ENCODE measurements around the gene DAZAP1.
A peak's percentile ranks its signal among the peaks of the same experiment; 100 is the strongest.

DAZAP1 gene

GRCh38 chr19:1377176-1377964, 30.0 kb upstream of the DAZAP1 start:
- FAIRE-seq = no peak

- no peak for FAIRE-seq
Measured at GRCh38 chr19:1377965-1378785, 29.2 kb upstream of the DAZAP1 start.

GRCh38 chr19:1379126-1379905, 28.1 kb upstream of the DAZAP1 start:
- FAIRE-seq = no peak

GRCh38 chr19:1379961-1380489, 27.4 kb upstream of the DAZAP1 start:
- no peak for FAIRE-seq

GRCh38 chr19:1382250-1382649, 25.1 kb upstream of the DAZAP1 start:
- no peak for FAIRE-seq

- FAIRE-seq = no peak
Measured at GRCh38 chr19:1383017-1383311, 24.4 kb upstream of the DAZAP1 start.

GRCh38 chr19:1383312-1384084, 23.9 kb upstream of the DAZAP1 start, which contains the start of gene NDUFS7:
TSS of gene NDUFS7 (plus strand) at chr19:1383907. CDS start at chr19:1383927, 20 bp downstream.
- peak; percentile 83 for FAIRE-seq

GRCh38 chr19:1384085-1384462, 23.3 kb upstream of the DAZAP1 start:
- no peak for FAIRE-seq

- no peak for FAIRE-seq
Measured at GRCh38 chr19:1384478-1385110, 22.8 kb upstream of the DAZAP1 start.

- no peak for FAIRE-seq
Measured at GRCh38 chr19:1385816-1386215, 21.6 kb upstream of the DAZAP1 start.

- FAIRE-seq = no peak
Measured at GRCh38 chr19:1386945-1387683, 20.3 kb upstream of the DAZAP1 start.

- no peak for FAIRE-seq
Measured at GRCh38 chr19:1387684-1388636, 19.4 kb upstream of the DAZAP1 start.

GRCh38 chr19:1388637-1389026, 18.8 kb upstream of the DAZAP1 start:
- no peak for FAIRE-seq

GRCh38 chr19:1389033-1389940, 18.1 kb upstream of the DAZAP1 start:
- no peak for FAIRE-seq

- no peak for FAIRE-seq
Measured at GRCh38 chr19:1390890-1391423, 16.4 kb upstream of the DAZAP1 start.

- FAIRE-seq = no peak
Measured at GRCh38 chr19:1392407-1392806, 15.0 kb upstream of the DAZAP1 start.

GRCh38 chr19:1392939-1393530, 14.4 kb upstream of the DAZAP1 start:
- no peak for FAIRE-seq

- no peak for FAIRE-seq
Measured at GRCh38 chr19:1393841-1394240, 13.5 kb upstream of the DAZAP1 start.
